A549 (cell line): ENCODE data around the gene RHOBTB1. TPM values are rescaled to one million over a fixed set of nuclear protein-coding genes. Genes with fewer than 3 reads are reported as not detected.

Experiments used
- ATAC-seq, 2 experiments: fragments of 200-7000 bp in 1 of 2; fragments of >200 bp in 1 of 2; cut with Nextera tagmentation in 1 of 2; cut with Tn5 transposase in 1 of 2; 3 replicates each; pipeline versions ENCODE4 v1.8.0 to v1.9.1; 2018 to 2020; ENCODE audit warnings: mild to moderate bottlenecking in 1 of 2, moderate library complexity in 1 of 2
- CTCF ChIA-PET: fragments of 300-600 bp; sonication (Branson Sonifier 250); formaldehyde crosslinking; extraction: SDS; loops from one replicate; lab custom pipeline; 2021; ENCODE audit warnings: antibody characterized with exemption, inconsistent platforms; lab: Yijun Ruan, JAX
- POLR2A ChIA-PET: fragments of 350-600 bp; formaldehyde crosslinking; extraction: SDS; loops from one replicate; lab custom pipeline; 2021; ENCODE audit warnings: antibody characterized with exemption, inconsistent platforms; lab: Yijun Ruan, JAX
- DNase-seq, 2 experiments: peaks; one replicate each; pipeline versions ENCODE4 v3.0.0 to v3.0.0-alpha.2; 2011 to 2016; ENCODE audit warnings: low read depth in 1 of 2, low spot score in 1 of 2
- FAIRE-seq: peaks from 2 replicates; lab custom pipeline; 2011; peaks lifted over from hg19 to GRCh38; lab: Jason Lieb, UNC
- H3K27ac ChIP-seq, 2 experiments: fragments of >200 bp; sonication (Bioruptor Twin); formaldehyde crosslinking; 3 replicates each; pipeline ENCODE4 v1.5.1; 2016 to 2017
- H3K4me1 ChIP-seq: fragments of >200 bp; sonication (Bioruptor Twin); formaldehyde crosslinking; 3 replicates; pipeline ENCODE4 v1.6.1; 2016
- H3K4me2 ChIP-seq: fragments of >200 bp; sonication (Bioruptor Twin); formaldehyde crosslinking; 3 replicates; pipeline ENCODE4 v1.6.1; 2016
- H3K4me3 ChIP-seq: fragments of >200 bp; sonication (Bioruptor Twin); formaldehyde crosslinking; 3 replicates; pipeline ENCODE4 v1.5.1; 2016
- H3K9me3 ChIP-seq: fragments of >200 bp; sonication (Bioruptor Twin); formaldehyde crosslinking; 3 replicates; pipeline ENCODE4 v1.6.1; 2016
- CBX2 ChIP-seq: fragments of 200-600 bp; sonication (generic); IDR thresholded peaks from 2 replicates; pipeline ENCODE4 v1.6.1; 2016; ENCODE audit warnings: low read depth, mild to moderate bottlenecking, borderline replicate concordance
- CBX8 ChIP-seq: fragments of 200-600 bp; sonication (generic); IDR thresholded peaks from 2 replicates; pipeline ENCODE4 v1.6.1; 2016
- CHD2 ChIP-seq: fragments of 150-350 bp; IDR thresholded peaks from 2 replicates; pipeline ENCODE4 v1.6.1; 2014; ENCODE audit warnings: low read length; ENCODE audit not compliant: partially characterized antibody
- CHD4 ChIP-seq: fragments of 200-600 bp; sonication (generic); IDR thresholded peaks from 2 replicates; pipeline ENCODE4 v1.6.1; 2016; ENCODE audit warnings: antibody characterized with exemption, mild to moderate bottlenecking, borderline replicate concordance
- EHF ChIP-seq: fragments of 250-450 bp; sonication (Bioruptor Pico); IDR thresholded peaks from 2 replicates; pipeline ENCODE4 v1.5.0; 2020; ENCODE audit warnings: mild to moderate bottlenecking
- EHMT2 ChIP-seq: fragments of 200-600 bp; sonication (generic); IDR thresholded peaks from 2 replicates; pipeline ENCODE4 v1.6.1; 2016; ENCODE audit warnings: antibody characterized with exemption, low read depth, mild to moderate bottlenecking, moderate library complexity
- FOSL2 ChIP-seq, 2 experiments: fragments of 450-650 bp in 1 of 2; fragments of >200 bp in 1 of 2; sonication (Bioruptor Twin) in 1 of 2; formaldehyde crosslinking; IDR thresholded peaks; 2 replicates each; pipeline versions ENCODE4 v1.5.0 to v1.6.1; 2016 to 2020; ENCODE audit warnings: mild to moderate bottlenecking in 1 of 2, moderate library complexity in 1 of 2
- GATA3 ChIP-seq: IDR thresholded peaks from 2 replicates; pipeline ENCODE4 v1.6.1; 2012; ENCODE audit warnings: borderline replicate concordance
- HDAC2 ChIP-seq: fragments of 200-600 bp; sonication (generic); IDR thresholded peaks from 2 replicates; pipeline ENCODE4 v1.6.1; 2016
- HES2 ChIP-seq: fragments of >200 bp; sonication (Bioruptor Twin); formaldehyde crosslinking; IDR thresholded peaks from 2 replicates; pipeline ENCODE4 v1.6.1; 2016
- HOXA7 ChIP-seq: fragments of 250-450 bp; sonication (Bioruptor Pico); IDR thresholded peaks from 2 replicates; pipeline ENCODE4 v1.5.0; 2020; ENCODE audit warnings: mild to moderate bottlenecking, moderate library complexity
- HOXB5 ChIP-seq: fragments of 250-450 bp; sonication (Bioruptor Pico); IDR thresholded peaks from 2 replicates; pipeline ENCODE4 v1.5.0; 2020; ENCODE audit warnings: mild to moderate bottlenecking, moderate library complexity
- JUN ChIP-seq, 2 experiments: fragments of >200 bp; sonication (Bioruptor Twin); formaldehyde crosslinking; IDR thresholded peaks; 2 replicates in 1 of 2; 3 replicates in 1 of 2; pipeline ENCODE4 v1.6.1; 2016 to 2017
- KDM1A ChIP-seq: fragments of 200-600 bp; sonication (generic); IDR thresholded peaks from 2 replicates; pipeline ENCODE4 v1.6.1; 2016; ENCODE audit warnings: low read depth, mild to moderate bottlenecking
- KDM5A ChIP-seq: fragments of 200-600 bp; sonication (generic); IDR thresholded peaks from 2 replicates; pipeline ENCODE4 v1.6.1; 2016; ENCODE audit warnings: antibody characterized with exemption, mild to moderate bottlenecking
- MAFK ChIP-seq: fragments of 450-650 bp; IDR thresholded peaks from 2 replicates; pipeline ENCODE4 v1.6.1; 2014; ENCODE audit not compliant: partially characterized antibody
- MAZ ChIP-seq: fragments of 150-350 bp; IDR thresholded peaks from 2 replicates; pipeline ENCODE4 v1.6.1; 2014; ENCODE audit warnings: antibody characterized with exemption, low read depth, low read length, borderline replicate concordance
- MYC ChIP-seq: IDR thresholded peaks from 2 replicates; pipeline ENCODE4 v1.6.1; 2012; ENCODE audit warnings: mild to moderate bottlenecking, inconsistent platforms, low read length, improper control_type of control experiment, borderline replicate concordance
- NFE2L2 ChIP-seq: fragments of 150-350 bp; conservative IDR thresholded peaks from 2 replicates; pipeline ENCODE4 v1.6.1; 2014; ENCODE audit warnings: low read length
- NPAS2 ChIP-seq: fragments of 250-450 bp; sonication (Bioruptor Pico); IDR thresholded peaks from 2 replicates; pipeline ENCODE4 v1.8.0; 2022; ENCODE audit warnings: mild to moderate bottlenecking, moderate library complexity, borderline replicate concordance
- NR3C1 ChIP-seq: fragments of >200 bp; sonication (Bioruptor Twin); formaldehyde crosslinking; IDR thresholded peaks from 3 replicates; pipeline ENCODE4 v1.6.1; 2017
- POLR2AphosphoS2 ChIP-seq: conservative IDR thresholded peaks from 2 replicates; pipeline ENCODE4 v1.6.1; 2012; ENCODE audit warnings: low read length, improper control_type of control experiment, inconsistent platforms
- RARB ChIP-seq: fragments of 250-450 bp; sonication (Bioruptor Pico); IDR thresholded peaks from 2 replicates; pipeline ENCODE4 v1.8.0; 2021; ENCODE audit warnings: mild to moderate bottlenecking, moderate library complexity
- RCOR1 ChIP-seq: fragments of 150-350 bp; IDR thresholded peaks from 2 replicates; pipeline ENCODE4 v1.6.1; 2014; ENCODE audit warnings: antibody characterized with exemption, low read length, low read depth
- SREBF2 ChIP-seq: fragments of 450-650 bp; IDR thresholded peaks from 2 replicates; pipeline ENCODE4 v1.6.1; 2014; ENCODE audit warnings: mild to moderate bottlenecking, moderate library complexity
- TP53 ChIP-seq: fragments of 250-450 bp; sonication (Bioruptor Pico); IDR thresholded peaks from 2 replicates; pipeline ENCODE4 v1.5.0; 2021; ENCODE audit warnings: mild to moderate bottlenecking, moderate library complexity
- ZNF302 ChIP-seq: fragments of 250-450 bp; sonication (Bioruptor Pico); IDR thresholded peaks from 2 replicates; pipeline ENCODE4 v1.9.0; 2021; ENCODE audit warnings: inconsistent platforms, mild to moderate bottlenecking, moderate library complexity
- ZSCAN20 ChIP-seq: fragments of 250-450 bp; sonication (Bioruptor Pico); IDR thresholded peaks from 2 replicates; pipeline ENCODE4 v1.8.0; 2022; ENCODE audit warnings: mild to moderate bottlenecking, moderate library complexity
- WGBS: methylation state at CpG from one replicate; pipeline ENCODE4 v1.1.6; 2017; ENCODE audit errors: missing lambda C conversion rate; 5-methylcytosine and 5-hydroxymethylcytosine counted together
- polyA plus RNA-seq, 4 experiments: library from polyadenylated mRNA; depleted of rRNA in 3 of 4; stranded (reverse); fragments of >200 nt; fragmentation: RNase III in 1 of 4; extraction: RNeasy Plus Mini Kit Qiagen cat#74134 plus additional on column Dnase treatment in 1 of 4; gene quantifications; 2 replicates in 3 of 4; 3 replicates in 1 of 4; pipeline ENCODE4 v1.2.3, GENCODE V29; 2011 to 2017
- TF ChIP-seq, protein P1 (sequence below): fragments of 200-600 bp; sonication (generic); IDR thresholded peaks from 2 replicates; pipeline ENCODE4 v1.6.1; 2016; ENCODE audit warnings: antibody characterized with exemption, mild to moderate bottlenecking, moderate library complexity
- TF ChIP-seq, protein P2 (sequence below): IDR thresholded peaks from 2 replicates; pipeline ENCODE4 v1.6.1; 2012

RHOBTB1 gene
- polyA plus RNA-seq, 2 of the 4 experiments (the other 2 are of a cell fraction): 6.6 to 24.7 TPM

DNA sequence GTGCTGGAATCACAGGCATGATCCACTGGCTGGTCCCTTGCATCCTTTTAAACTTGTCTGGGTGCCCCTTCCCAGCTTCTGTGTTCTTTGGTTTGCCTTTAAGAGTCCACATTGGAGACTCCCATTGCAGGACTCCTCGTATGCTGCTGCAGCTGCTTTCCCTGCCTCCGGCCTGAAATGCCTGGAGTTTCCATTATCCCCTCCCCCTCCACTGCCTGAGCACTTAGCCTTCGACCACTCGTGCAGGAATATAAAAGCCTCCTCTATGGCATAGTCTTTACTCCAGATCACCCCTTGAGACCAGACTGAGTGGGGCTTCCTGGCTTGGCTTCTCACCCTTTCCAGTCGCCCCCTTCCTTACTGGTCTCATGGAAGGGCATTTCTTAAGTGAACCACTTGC lies 80.2 kb downstream of the RHOBTB1 start:
- H3K27ac ChIP-seq: no peak overlapping the region
- DNase-seq (no peak), FAIRE-seq (no peak)
- no peak overlapping the region for H3K4me2 ChIP-seq
- no peaks in the 10 kb centered on the region for H3K9me3 ChIP-seq
- CTCF ChIA-PET: no interaction called here
- TF ChIP-seq TP53 (CRISPR knock-in tag): no peak
- TF ChIP-seq RARB (CRISPR knock-in tag): no peak
- TF ChIP-seq CBX2: no peak
- TF ChIP-seq SREBF2: no peak
- TF ChIP-seq HOXA7 (CRISPR knock-in tag): no peak
- no peak for TF ChIP-seq KDM5A
- TF ChIP-seq MAZ: no peak
- no peak for TF ChIP-seq HDAC2
- TF ChIP-seq NPAS2 (CRISPR knock-in tag): no peak
- TF ChIP-seq EHMT2: no peak
- TF ChIP-seq, protein P1, sequence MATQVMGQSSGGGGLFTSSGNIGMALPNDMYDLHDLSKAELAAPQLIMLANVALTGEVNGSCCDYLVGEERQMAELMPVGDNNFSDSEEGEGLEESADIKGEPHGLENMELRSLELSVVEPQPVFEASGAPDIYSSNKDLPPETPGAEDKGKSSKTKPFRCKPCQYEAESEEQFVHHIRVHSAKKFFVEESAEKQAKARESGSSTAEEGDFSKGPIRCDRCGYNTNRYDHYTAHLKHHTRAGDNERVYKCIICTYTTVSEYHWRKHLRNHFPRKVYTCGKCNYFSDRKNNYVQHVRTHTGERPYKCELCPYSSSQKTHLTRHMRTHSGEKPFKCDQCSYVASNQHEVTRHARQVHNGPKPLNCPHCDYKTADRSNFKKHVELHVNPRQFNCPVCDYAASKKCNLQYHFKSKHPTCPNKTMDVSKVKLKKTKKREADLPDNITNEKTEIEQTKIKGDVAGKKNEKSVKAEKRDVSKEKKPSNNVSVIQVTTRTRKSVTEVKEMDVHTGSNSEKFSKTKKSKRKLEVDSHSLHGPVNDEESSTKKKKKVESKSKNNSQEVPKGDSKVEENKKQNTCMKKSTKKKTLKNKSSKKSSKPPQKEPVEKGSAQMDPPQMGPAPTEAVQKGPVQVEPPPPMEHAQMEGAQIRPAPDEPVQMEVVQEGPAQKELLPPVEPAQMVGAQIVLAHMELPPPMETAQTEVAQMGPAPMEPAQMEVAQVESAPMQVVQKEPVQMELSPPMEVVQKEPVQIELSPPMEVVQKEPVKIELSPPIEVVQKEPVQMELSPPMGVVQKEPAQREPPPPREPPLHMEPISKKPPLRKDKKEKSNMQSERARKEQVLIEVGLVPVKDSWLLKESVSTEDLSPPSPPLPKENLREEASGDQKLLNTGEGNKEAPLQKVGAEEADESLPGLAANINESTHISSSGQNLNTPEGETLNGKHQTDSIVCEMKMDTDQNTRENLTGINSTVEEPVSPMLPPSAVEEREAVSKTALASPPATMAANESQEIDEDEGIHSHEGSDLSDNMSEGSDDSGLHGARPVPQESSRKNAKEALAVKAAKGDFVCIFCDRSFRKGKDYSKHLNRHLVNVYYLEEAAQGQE: no peak; the same call in 1 of the 2 replicates
- TF ChIP-seq RCOR1: no peak
- TF ChIP-seq FOSL2 (IDR thresholded peaks at IDR 0.05): no peak
- TF ChIP-seq FOSL2 (CRISPR knock-in tag; IDR thresholded peaks at IDR 0.05): no peak
- TF ChIP-seq HOXB5: no peak
- no peak for TF ChIP-seq ZSCAN20 (CRISPR knock-in tag)
- no peak for TF ChIP-seq KDM1A
- no peak for TF ChIP-seq NR3C1
- TF ChIP-seq, all 56 proteins: peak for 0
- WGBS: 90% methylated on average over 5 of the region's 5 CpGs
- ATAC-seq: no peak
- POLR2A ChIA-PET: no interaction called here
- H3K4me1 ChIP-seq: no peaks in the 10 kb centered on the region
- H3K4me3 ChIP-seq: no peak overlapping the region

DNA sequence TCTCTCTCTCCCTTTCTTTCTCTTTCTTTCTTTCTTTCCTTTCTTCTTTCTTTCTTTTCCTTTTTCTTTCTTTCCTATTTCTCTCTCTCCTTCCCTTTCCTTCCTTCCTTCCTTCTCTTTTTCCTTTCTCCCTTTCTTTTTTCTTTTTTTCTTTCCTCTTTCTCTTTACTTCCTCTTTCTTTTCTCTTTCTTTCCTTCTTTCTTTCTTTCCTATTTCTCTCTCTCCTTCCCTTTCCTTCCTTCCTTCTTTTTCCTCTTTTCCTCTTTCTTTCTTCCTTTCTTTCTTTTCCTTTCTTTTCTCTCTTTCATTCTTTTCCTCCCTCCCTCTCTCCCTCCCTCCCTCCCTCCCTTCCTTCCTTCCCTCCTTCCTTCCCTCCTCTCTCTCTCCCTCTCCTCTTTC lies 81.5 kb downstream of the RHOBTB1 start:
- ChIA-PET CTCF (no interaction called here), POLR2A (no interaction called here)
- DNase-seq (no peak), FAIRE-seq (no peak), ATAC-seq (no peak)
- Histone ChIP-seq H3K4me1 (no peaks in the 10 kb centered on the region), H3K27ac (no peak overlapping the region), H3K9me3 (no peaks in the 10 kb centered on the region), H3K4me3 (no peak overlapping the region), H3K4me2 (no peak overlapping the region)
- no peak for TF ChIP-seq CHD2
- no peak for TF ChIP-seq RARB (CRISPR knock-in tag)
- no peak for TF ChIP-seq POLR2AphosphoS2
- TF ChIP-seq SREBF2: no peak
- TF ChIP-seq, protein P2, sequence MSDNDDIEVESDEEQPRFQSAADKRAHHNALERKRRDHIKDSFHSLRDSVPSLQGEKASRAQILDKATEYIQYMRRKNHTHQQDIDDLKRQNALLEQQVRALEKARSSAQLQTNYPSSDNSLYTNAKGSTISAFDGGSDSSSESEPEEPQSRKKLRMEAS: no peak
- no peak for TF ChIP-seq CHD4
- no peak for TF ChIP-seq CBX8
- no peak for TF ChIP-seq NFE2L2
- TF ChIP-seq GATA3: no peak

DNA sequence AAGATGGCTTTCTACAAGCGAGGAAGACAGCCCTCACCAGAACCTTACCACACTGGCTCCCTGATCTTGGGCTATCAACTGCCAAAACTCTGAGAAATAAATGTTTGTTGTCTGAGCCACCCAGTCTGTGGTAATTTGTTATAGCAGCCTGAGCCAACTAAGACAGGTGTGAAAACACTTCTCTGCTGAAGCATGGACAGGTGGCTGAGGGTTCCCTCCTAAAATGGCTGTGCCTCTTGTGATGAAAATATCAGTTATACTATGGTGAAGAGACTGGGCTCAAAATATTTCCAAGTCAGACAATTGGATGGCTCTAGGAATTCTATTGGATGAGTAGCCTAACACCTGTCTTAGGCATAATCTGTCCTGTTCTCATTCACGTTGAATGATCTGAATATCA lies 87.6 kb downstream of the RHOBTB1 start:
- no peak for TF ChIP-seq EHF (CRISPR knock-in tag)
- no peak for TF ChIP-seq HES2
- TF ChIP-seq HOXB5: no peak
- TF ChIP-seq CHD2: no peak
- no peak for TF ChIP-seq ZNF302 (CRISPR knock-in tag)
- TF ChIP-seq ZSCAN20 (CRISPR knock-in tag): no peak
- no peak for TF ChIP-seq MAZ
- TF ChIP-seq JUN (IDR thresholded peaks at IDR 0.05): no peak
- no peak for TF ChIP-seq TP53 (CRISPR knock-in tag)
- no peak for TF ChIP-seq MAFK
- TF ChIP-seq MYC: no peak
- TF ChIP-seq, protein P1: no peak
- WGBS: 73% methylated on average over 2 of the region's 2 CpGs
- CTCF ChIA-PET: no interaction called here
- FAIRE-seq: no peak
- Histone ChIP-seq H3K4me1 (no peaks in the 10 kb centered on the region), H3K4me3 (no peak overlapping the region), H3K27ac (no peak overlapping the region), H3K9me3 (peaks cover 5% of the 10 kb centered on the region; the same call in 1 of the 3 replicates), H3K4me2 (no peak overlapping the region)
- POLR2A ChIA-PET: no interaction called here
- DNase-seq: no peak
- ATAC-seq: no peak
